SW 1271 (cell line): ENCODE measurements around the gene MGST2.

Experiments used
- DNase-seq, 2 experiments: peaks; one replicate each; lab custom pipeline; 2025; lab: John Stamatoyannopoulos, UW

Gene MGST2

DNA sequence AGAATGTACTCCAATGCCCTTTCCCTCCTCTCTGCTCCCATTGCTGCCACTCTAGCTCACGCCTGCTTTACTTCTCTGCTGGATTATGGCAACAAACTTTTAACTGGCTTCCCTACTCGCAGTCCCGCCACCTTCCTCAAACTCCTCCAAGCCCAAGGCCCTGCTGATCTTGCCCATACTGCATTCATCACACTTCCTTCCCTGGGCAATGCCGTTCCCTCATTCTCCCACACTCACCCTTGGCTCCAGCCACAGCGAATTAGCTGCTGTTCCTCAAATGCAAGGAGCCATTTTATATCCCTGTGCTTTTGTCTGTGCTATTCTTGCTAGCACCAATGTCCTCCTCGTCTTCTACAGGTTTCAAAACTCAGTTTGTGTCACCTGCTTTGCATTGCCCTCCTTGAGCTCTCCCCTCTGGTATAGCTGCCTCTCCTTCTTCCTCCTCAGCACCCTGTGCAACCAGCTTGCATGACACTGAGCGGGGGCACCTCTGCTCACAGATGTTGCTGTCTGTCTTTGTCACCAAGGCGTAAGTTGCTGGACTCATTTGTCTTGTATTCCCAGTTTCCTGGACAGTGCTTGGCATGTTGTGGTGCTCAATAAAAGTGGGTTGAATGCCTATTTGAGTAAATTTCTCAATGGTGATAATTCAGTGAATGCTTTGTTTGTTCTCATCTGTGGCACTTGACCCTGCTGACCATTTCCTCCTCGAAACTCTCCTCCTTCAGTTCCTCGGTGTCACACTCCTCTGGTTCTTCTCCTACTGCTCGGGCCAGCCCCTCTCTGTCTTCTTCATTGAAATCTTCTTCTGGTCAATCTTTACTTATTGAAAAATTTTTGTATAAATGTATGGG is 22.4 kb upstream of the MGST2 start:
- DNase-seq = no peak

DNA sequence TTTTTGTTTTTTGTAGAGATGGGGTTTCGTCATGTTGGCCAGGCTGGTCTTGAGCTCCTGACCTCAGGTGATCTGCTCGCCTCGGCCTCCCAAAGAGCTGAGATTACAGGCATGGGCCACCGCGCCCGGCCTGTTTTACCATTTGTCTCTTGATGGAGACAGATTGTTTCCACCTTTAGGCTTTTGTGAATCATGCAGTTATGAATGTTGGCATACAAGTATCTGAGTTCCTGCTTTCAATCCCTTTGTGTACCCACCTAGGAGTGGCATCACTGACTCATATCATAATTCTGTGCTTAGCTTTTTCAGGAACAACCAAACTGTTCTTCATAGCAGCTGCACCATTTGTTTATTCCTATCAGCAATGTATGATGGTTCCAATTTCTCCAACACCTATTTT is 20.2 kb upstream of the MGST2 start:
- no peak for DNase-seq

DNA sequence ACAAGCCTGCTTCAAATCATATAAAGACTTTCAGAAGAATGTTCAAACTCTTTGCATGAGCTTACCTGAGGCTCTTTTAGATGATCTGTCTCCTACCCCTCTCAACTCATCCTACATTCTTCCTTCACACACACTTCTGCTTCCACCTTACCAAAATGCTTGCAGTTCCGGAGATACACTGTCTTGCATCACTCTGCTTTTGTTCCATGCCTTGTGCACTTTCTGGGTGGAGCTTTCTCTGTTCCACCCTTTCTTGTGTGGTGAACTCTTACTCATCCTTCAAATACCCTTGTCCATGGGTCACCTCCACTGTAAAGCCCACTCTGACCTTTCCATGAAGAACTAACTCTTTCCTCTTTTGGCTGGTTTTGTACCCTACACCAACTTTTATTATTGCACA is 18.4 kb upstream of the MGST2 start:
- DNase-seq = no peak

DNA sequence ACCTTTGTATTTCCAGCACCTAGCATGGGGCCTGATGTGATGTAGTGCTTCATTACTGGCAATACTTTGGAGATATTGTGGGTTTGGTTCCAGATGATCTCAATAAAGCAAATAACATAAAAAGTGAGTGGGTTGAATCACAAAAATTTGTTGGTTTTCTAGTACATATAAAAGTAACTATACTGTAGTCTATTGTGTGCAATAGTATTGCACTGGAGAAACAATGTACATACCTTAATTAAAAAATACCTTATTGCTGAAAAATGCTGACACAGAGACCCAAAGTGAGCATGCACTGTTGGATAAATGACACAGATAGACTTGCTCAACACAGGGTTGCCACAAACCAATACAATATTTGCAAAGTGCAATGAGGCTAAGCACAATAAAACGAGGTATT is 17.7 kb upstream of the MGST2 start:
- no peak for DNase-seq

DNA sequence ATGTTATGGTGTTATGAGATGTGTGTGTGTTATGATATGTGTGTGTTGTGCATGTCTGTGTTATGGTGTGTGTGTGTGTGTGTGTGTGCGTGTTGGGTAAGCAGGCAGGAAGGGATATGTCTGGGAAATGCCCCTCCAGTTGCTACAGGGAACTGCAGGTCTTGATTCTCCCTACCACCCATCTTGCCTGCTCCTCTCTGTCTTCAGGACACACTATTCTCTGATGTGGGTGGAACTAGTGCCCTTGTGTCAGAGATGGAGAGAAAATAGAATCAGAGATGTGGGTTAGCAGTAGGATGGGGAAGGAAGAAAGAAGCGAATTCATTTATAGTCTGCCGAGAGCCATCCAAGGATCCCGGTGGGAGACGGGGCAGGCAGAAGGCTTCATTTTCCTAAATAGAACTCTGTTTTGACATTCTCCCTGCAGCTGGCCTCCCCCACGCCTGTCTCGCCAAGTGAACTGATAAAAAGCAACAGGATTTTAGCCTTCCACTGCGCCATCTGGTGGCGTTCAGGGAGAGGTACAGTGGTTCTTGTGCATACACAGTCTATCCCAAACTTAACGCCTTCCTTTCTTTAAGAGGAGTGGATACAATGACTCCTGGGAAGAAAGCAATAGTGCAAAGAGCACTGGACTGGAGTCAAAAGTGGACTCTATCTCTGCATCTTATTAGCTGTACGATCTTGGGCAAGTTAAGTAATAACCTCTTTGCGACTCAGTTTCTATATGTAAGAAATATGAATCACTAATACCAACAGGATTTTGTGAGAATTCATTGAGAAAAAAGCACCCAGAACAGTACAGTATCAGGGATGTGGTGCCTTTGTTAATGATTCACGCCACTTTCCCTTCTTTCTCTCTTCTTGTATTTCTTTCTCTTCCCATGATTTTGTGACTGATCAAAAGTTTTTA is 14.1 kb upstream of the MGST2 start:
- DNase-seq = peak; percentile 10 to 48

DNA sequence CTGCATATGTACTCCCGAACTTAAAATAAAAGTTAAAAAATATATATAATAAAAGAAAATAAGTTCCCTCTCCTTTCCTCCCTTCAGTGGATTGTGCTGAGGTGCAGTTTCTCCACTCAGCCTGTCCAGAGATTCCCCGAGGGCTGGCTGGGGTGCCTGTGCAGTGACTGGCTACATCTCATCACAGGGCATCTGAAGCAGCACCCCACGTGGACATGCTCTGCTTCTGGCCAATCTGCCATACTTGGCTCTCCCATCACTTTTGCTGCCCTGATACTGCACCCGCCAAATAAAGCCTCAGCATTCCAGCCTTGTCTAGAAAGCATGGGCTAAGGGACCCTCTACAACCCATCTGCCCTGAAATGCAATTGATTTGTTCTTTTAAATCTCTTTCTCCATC is 11.1 kb upstream of the MGST2 start:
- DNase-seq = no peak

DNA sequence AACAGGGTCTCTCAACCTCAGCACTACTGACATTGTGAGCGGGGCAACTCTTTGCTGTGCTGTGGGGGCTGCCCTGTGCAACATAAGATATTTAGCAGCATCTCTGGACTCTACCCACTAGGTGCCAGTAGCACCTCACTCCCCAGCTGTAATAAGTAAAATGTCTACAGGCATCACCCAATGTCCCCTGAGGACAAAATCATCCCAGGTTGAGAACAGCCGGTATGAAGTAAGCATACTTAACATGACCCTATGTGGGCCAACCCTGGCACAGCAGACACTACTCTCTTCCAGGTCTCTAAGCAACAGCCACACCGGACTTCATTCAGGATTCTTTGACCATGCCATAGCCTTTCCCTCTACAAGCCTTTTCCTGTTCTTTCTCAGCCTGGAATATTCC is 10.5 kb upstream of the MGST2 start:
- no peak for DNase-seq

DNA sequence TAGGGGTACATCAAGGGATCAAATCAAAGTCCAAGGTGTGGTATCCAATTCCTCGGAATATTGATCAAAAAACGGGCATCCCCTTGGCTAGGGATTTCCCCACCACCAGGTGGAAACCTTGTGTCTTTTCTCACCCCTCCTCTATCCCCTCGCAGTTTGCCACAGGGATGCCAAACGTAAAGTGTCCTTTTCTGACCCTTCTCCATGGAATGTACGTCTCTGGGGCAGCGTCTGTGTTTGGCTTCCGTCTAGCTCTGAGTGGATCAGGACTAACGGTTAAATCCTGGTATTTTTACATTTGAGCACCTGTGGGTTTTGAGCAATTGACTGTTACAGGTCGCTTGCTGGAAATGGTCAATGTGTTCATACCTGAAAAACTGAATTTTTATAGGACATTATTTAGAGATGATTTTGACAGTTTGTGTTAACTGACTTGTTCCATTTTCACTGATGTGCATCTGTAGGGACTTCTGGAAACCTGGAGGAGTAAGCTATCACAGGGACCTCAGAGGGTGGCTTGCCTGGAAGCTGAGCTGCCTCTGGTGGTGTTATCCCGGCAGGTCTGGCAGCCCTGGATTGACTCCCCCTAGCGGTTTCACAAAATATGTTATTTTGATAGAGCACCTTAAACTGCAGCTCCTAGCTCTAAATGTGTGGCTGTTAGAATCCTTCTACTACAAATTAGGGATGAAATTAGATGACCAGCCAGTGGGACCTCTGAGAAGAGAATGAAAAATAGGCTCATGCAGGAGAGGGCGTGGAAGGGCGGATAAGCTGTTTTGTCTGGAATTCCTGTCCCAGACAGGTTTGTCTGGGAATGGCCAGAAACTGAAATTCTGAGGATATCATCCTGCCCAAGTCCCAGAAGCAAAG is 8.8 kb upstream of the MGST2 start:
- peak; percentile 1 to 74 for DNase-seq

DNA sequence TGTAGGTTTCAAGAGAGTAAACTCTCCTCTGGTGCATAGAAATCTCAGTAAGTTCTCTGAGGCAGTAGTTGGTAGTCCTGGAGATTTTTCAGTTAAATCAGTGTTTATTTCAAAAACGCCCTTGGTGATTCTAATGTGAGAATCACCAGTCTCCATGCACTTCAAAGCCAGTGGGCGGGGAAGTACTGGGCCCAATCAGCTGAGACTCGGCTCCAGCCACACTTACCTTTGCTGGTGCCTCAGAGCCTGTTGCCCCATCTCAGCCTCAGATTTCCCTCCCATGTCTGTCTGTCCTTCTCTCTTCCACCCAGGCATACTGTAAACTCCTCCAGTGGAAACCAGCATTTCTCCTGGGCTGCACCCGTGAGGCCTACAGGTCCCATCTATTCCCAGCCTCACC is 7.4 kb upstream of the MGST2 start:
- no peak for DNase-seq

DNA sequence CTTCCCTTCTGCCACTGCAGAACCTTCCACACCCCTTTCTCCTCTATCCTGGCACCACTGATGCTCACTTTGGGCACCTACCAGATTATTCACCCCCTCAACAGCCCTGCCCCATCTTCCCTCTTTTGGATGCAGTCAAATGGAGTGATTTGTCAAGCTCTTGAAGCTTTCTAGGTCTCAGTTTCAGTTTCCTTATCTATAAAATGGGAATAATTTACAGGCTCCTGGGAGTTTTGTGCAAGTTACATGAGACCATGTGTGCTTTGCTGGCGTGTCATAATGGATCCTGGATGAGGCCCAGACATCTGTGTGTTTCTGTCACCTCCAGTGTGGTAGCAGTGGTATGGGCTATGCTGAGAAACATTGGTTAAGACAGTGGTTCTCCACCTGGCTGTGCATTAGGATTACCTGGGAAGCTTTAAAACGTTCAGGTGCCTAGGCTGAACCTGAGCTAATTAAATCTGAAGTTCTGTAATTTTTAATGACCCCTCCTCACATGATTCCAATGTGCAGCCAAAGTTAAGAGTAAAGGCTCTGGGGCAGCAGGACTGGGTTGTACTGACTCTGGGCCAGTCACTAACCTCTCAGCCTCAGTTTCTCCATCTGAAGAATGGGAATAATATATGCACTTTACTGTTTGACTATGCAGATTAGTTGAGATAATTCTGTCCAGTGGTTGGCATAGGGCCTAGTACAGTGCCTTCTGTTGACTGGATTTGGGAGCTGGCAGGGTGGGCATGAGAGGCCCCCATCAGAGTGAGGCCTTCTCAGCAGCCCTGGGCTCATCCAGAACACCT is 6.8 kb upstream of the MGST2 start:
- no peak for DNase-seq

DNA sequence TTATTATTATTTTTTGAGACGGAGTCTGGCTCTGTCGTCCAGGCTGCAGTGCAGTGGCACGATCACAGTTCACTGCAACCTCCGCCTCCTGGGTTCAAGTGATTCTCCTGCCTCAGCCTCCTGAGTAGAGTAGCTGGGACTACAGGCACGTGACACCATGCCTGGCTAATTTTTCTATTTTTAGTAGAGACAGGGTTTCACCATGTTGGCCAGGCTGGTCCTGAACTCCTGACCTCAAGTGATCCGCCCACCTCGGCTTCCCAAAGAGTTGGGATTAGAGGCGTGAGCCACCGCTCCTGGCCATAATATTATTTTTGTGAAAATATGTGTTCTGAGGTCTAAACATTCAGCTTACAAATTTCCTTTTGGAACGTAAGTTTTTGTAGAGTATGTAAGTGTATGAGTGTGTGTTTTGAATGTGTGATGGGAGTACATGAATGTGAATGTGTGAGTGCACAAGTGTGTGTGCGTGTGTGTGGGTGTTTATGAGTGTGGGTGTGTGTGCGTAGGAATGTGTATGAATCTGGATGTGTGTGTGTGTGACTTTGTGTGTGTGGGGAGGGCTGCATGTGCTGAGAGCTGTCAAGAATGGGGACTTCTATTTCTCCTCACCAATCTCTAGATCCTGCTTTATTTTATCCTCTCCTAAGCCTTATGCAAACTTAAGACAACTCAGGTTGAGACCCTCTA is 5.7 kb upstream of the MGST2 start:
- no peak for DNase-seq

DNA sequence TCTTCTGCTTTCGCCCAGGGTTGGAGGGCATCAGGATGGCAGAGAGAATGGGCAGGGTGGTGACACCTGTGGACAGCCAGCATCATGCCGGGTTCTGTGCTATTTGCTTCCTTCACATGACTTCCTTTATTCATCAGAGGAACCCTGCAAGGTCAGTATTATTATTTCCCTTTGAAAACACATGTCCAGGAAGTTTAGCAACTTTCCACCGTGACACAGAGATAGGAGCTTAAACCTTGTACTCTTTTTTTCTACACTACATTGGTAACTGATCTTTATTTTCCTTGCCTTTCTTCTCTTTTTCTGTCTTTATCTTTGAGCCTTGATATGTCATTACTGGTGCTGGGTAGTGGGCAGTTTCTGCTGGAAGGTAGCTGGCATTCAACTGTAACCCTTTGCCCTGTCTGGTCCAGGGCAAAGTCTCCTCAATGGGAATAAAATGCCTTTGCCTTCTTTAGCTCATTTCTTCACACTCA is 5.0 kb upstream of the MGST2 start:
- DNase-seq = no peak

DNA sequence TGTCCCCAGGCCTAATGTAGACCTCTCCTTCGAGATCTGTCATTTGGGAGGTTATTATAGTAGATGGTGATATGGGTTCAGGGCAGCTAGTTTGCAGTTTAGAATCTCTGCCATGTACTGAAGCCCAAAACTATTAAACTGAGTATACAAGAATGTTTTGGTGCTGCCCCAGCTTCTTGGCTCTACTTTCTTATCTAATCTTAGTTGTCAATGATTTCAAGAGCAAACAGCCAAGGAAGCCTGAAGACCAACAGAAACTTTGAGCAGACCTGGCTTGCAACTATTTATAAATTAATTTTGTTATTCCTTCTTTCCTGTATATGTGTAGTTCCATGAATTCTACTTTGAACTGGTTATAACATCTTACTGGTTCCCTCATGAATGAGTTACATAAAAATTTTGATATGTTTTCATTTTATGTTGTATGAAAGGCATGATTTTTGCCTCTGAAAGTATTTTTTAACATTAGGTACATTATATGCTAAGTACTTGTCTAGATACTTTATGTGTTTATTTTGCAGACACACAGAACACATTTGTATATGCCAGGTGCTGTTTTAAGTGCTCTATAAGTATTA is 2.0 kb upstream of the MGST2 start:
- DNase-seq = no peak

DNA sequence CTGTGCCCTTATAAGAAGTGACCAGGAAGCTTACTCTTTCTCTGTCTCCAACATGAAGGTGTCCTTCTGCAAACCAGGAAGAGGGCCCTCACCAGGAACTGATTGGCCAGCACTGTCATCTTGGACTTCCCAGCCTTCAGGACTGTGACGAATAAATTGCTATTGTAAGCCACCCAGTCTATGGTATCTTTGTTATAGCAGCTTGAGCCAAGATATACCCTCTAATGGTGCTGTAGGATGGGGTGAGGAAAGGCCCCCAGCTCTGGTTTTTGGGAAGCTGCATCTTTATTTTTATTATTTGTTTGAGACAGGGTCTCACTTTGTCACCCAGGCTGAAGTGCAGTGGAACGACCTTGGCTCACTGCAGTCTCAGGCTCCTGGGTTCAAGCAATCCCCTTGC is 1.2 kb upstream of the MGST2 start:
- no peak for DNase-seq

DNA sequence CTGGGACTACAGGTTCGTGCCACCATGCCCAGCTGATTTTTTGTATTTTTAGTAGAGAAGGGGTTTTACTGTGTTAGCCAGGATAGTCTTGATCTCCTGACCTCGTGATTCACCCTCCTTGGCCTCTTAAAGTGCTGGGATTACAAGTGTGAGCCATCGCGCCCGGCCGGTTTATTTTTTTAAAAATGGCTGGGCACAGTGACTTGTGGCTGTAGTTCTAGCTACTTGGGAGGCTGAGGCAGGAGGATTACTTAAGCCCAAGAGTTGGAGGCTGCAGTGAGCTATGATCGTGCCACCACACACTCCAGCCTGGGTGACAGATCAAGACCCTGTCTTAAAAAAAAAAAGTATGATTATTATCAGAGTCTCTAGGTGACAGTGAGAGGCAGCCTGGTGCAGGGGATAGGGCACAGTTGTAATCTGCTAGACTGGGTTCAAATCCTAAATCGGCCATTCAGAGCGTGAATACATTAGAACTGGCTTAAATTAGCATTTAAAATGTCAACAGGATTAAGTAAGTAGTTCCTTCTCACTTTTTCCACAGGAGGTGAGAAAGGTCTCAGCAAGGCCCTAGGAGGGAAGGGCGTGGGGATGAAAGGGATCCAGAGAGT is 435 bp upstream of the MGST2 start:
- no peak for DNase-seq

DNA sequence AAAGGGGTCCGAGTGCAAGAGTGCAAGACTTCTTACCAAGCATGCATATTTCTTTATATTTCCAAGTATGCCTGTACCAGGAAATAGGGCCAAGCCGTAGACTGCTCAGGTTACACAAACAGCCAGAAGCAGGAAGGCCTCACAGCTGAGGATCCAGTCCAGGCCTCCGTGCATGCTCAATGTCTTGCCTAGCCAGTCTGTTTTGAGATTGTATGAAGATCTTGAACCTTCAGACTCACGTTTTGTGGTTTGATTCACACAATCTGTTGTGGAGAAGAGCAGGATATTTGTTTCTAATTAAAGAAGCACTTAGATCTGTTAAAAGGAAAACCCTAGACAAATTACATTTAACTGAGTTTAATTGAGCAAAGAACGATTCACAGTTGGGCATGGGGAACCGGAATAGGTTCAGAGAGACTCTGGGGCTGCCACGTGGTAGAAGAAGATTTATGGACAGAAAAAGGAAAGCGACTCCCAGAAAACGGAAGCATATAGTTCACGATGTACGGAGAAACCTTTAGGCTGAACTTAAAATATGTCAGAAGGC is 1.2 kb downstream of the MGST2 start:
- no peak for DNase-seq

DNA sequence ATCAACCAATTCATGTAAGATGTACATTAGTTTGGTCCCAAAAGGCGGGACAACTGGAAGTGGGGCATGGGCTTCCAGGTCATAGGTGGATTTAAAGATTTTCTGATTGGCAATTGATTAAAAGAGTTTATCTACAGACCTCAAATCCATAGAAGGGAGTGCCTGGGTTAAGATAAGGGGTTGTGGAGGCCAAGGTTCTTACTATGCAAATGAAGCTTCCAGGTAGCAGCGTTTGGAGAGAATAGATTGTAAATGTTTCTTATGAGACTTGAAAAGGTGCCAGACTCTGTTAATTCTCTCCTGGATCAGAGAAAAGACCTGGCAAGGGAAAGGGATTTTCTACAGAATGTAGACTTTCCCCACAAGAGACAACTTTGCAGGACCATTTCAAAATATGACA is 2.4 kb downstream of the MGST2 start:
- DNase-seq = no peak

DNA sequence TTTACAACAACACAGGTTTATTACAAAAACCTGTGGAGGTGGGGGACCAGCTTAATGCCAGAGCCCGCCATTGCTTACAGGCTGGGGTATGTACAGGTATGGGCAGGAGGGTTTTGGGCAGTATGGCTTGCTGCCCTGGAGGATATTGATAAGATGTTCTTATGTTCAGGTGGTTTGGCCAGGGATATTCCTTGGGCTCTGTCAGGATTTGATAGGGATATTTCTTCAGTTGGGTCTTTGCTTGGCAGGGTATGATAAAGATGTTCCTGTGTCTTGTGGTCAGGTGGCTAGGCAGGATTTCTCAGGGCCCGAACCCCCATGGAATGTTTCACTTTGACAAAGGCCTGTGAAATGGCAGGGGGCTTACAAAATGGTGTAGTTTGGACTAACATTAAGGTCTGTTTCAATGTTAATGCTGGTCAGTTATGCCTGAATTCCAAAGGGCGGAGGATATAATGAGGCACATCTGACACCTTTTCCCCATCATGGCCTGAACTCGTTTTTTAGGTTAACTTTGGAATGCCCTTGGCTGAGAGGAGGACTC is 3.1 kb downstream of the MGST2 start:
- no peak for DNase-seq

DNA sequence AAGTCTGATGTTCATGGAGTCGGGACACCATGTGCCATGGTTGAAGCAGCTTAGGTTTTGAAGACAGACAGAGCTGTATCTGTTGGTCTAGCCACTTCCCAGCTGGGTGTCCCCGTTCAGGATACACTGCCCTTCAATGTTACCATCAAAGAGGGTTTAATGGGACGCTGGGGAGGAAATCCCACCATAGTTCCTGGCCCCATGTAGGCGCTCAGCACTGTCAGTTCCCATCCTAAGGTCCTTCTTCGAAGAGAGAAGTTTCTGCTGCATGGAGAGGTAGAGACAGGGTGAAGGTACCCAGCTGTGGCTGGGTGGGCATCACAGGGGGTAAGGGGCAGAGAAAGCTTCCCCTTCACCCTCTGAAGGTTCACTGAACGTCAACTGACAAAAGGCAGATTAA is 3.7 kb downstream of the MGST2 start:
- DNase-seq = no peak
